HG02870 (cell line): Measurements from ENCODE around the gene CASZ1.

ENCODE experiments used
- ATAC-seq: cut with Tn5 transposase; IDR thresholded peaks from one replicate; pipeline ENCODE4 v1.9.1; 2021; ENCODE audit warnings: mild to moderate bottlenecking, moderate library complexity; ENCODE audit not compliant: unreplicated experiment

CASZ1 gene

DNA sequence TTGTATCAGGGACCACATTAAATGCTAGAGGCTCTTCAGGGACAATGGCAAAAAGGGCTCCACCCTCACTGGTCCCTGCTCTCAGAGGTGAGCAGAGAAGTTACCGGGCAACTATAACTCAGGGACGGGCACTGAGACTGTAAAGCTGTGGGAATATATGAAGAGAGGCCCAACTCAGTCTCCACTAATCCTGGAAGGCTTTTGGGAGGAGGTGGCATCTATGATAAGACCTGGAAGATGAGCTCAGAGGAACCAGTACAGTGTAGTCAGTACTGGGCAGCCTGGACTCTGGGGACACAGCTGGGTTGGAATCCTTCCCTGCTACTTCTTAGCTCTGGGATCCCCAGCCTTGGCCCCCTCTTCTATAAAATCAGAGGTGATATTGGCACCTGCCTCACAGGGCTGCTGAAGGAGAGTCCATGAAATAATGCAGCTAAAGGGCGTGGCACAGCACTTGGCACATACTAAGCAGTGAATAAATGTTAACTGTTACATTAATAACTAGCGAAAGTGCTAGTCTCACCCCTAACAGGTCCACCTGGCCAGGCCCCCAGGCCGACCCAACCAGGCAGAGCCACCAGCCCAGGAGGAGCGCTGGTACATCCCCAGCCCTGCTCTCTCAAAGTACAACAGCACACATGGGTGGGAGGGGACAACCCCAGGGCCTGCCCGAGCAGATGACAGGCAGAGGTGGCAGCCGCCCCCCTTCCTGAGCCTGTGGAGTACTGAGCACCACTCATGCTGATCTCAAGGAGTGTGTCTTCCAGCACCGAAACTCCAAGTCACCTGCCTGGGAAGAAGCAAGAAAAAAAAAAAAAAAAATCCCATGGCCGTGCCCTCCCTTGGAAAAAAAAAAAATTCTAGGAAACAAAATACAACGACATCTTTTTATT lies 62.7 kb downstream of the CASZ1 start:
- ATAC-seq = no peak

DNA sequence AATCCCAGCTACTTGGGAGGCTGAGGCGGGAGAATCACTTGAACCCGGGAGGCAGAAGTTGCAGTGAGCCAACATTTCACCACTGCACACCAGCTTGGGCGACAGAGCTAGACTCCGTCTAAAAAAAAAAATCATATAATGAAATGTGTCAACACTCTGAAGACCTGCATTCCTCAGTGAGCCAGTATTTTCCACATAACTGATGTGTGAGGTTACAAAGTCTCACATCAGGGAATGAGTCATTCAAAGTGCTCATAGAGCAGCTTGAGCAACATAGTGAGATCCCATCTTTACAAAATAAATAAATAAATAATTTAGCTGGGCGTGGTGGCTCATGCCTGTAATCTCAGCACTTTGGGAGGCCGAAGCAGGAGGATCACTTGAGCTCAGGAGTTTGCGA lies 65.5 kb downstream of the CASZ1 start:
- no peak for ATAC-seq

DNA sequence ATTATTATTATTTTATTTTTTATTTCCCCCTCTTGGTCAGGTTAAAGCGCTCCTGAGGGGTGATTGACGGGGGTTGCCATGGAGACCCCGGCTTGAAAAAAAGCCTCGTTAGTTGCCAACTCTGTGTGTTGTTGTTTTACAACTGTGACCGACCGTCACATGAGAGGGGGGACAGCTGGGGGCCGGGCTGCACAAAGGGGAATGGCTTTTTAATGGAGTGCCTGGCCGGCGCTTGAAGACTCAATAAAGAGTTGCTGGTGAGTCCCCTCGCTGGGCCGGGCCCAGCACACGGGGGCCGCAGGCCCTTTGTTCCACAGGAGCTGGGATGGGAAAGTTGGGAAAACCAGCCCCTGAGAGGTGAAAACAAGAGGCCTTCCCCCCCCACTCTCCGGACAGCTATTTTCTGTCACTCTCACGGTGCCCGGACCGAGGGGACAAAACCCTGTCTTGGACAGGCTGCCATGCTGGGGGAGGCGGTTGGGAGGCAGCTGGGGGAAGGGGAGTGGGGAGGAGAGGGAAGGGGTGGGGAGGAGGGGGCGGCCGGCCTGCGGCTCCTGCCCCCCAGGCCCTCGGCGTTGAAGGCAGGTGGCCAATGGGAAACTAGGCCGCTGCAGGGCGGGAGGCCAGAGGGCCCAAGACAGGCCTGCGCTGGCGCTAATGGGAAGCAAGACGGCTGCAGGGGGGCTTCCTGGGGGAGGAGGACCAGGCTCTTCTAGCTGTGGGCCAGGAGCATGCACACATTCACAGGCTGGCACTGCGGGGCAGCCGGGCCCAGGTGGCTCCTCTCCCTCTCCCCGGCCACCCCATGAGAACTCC lies 67.6 kb downstream of the CASZ1 start:
- no peak for ATAC-seq

DNA sequence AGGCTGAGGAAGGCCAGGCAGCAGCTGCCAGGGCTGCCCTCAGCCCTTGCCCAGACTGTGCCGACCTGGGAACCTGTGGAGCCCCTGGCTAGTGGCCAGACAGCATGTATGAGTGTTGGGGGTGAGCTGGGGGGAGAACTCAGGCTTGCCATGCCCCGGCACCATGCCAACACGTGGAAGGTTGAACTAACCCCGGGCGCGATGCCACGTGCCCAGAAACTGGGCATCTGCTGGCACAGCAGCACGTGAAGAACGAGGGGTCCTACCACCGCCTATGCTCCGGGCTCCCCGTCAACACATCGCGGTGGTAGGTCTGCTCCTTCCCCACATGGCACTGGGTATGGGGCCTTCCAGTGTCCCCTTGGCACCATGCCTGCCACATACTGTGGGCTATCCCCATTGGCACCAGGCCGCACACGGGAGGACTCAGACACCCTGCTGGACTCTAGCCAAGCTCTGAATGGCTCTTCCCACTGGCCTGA lies 68.7 kb downstream of the CASZ1 start:
- no peak for ATAC-seq

DNA sequence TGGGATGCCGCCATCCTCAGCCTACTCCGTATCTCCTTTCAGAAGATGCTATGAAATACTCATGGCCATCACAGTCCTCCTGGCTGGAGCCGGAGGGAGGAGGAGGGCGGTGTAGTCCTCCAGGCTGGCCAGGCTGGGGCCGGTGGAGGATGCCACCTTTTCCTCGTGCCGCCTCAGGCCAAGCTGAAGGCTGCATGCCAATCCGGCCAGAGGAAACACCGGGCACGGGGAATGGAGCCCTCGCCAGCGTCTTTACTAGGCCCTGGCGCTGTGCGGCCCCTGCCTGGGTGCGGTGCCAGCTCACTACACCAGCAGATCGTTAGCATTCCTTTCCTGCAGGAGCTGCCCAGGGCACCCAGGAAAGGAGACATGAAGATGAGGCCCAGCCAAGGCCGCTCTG lies 70.1 kb downstream of the CASZ1 start:
- no peak for ATAC-seq

DNA sequence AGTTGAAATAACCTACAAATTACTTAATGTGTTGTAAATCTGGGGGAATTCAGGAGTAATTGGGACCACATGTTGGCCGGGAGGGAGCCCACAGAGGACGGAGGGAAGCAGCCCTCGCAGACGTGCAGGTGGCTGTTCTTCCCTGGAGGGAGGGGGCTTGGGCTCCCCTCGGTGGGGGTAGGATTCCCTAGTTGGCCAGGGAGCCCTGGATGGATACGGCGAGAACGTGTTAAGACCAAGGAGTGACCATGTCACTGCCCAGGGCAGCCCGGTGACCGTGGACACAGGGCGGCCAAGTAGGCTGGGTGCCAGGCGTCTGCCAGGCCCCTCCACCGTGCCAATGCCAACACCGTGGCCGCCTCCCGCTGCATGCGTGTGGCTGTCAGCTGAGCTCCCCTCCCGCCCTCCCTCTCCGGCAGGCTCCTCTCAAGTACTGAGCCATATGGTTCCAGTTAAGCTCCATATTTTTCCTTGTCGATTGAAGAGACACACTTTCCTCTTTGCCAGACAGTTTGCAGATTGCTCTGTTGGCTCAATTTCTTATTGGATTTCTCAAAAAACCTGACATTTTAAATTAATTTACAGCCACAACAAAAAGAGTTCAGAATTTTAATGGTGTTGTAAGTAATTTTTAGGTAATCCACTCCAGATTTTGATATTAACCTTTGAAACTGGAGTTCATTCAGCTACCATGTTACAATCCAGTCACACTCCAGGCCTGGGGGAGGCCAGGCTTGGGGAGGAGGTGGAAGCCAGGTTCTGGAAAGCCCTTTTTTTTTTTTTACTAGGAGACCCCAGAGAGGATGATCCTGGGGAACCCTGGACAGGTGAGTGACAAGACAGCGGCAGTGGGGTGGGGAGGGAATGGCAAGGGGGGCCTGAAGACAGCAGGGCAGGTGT lies 71.2 kb downstream of the CASZ1 start:
- no peak for ATAC-seq

DNA sequence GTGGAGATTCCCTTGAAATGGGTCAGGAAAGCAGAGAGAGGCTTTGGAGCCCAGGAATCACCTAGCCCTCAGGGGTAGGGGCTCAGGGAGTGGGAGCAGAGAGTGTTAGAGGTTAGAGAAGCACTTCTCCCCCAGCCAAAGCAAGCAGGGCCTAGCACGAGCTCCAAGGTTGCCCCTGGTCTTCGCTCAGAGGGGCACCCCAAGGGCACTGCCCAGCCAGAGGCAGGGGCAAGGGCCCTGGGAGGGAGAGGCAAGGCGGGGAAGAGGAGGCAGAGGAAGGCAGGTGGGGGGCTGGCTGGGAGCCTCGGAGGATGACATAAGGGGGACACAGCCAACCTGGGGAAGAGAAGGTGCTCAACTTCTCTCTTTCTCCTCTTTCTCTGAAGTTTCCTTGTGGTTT lies 71.9 kb downstream of the CASZ1 start:
- ATAC-seq = no peak

DNA sequence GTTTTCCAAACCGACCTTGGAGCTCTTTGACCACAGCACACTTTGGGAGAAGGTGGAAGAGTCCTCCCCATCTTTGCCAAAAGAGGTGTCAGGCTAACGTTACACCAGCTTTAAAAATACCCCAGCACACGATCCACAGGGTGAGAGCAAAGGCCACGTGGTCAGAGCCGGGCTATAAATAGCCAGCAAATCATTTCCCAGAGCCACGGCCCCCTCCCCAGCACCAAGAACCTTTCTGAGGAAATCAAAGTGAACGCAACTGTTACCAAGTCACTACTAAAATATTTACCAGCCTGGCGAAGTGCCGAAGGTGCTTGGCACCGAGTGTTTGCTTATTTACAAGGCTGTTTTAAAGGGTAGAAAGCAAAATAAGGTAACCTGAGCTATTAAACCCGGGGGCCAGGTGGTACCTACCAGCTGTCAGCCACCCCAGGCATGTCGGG lies 72.4 kb downstream of the CASZ1 start:
- ATAC-seq = no peak

DNA sequence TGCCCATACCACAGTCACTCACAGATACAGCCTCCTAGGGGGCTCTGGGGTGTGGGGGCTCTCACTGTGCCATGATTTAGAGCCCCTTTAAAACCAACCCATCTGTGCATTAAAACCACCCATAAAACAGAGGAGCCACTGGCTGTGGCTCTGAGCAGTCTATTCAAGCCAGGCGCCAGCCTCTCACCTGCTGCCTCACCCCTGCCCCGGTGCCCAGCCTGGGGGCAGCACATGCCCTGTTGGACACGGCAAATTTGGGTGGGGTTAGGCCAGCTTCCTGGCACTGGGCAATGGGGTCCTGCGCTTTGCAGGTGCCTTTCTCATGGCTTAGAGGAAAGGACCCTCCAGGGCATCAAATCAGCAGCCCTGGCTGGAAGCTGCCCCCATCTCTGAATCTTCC lies 73.1 kb downstream of the CASZ1 start:
- no peak for ATAC-seq

DNA sequence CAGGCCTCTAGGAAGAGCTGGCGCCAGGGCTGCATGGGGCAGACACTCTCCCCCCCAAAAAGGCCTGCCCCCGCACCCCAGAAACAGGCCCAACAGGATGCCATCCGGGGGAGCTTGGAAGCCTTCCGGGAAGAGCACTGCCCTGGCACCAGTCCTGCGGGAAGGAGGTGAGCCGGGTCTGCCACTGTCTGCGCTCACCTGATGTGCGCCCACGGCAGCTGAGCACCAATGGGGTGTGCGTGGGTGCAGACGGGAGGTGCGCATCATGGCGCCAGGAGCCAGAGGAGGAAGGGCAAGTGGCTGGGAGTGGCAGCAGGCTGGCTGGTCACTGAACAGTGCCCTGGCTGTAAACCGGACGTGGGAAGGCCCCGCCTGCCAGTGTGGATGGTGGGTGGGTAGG lies 73.6 kb downstream of the CASZ1 start:
- no peak for ATAC-seq

DNA sequence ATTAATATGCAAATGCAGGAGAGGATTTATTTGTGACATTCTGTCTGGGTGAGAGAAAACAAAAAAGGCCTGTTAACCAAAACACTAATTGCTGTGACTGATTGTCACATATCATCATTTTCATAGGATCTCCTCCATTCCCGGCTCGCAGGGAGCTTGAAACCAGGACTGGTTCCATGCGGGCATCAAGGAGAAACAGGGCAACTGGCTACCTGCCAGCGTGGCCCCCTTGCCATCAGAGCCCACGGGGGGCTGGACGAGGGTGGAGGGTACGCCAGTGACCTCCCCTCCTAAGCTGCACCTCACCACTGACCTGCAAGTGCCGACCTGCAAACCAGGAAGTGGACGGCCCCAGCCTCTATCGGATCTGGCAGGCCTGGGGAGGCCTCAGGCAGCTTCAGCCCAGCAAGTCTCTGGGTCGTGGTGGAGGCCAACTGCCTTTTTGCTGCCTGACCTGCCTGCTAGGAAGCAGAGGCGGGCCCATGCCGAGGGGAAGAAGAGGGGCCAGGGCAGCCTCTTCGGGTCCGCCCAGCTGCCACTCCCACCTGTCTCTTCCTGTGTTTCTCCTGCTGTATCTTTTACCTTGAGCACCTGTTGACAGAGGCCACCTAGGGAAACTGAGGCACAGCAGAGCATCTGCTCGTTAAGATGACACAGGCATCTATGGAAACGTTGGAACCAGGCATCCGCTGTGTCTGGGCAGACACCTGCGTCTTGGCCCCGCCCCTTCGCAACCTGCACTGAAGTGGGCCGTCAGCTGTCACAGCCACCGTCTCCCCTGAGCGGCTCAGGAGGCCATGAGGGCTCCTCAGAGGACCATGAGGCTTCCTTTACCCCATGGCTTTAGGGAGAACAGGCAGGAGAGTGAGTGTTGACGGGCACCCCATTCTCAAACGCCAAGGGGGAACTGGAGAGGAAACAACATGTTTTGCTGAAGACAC lies 74.8 kb downstream of the CASZ1 start:
- no peak for ATAC-seq

DNA sequence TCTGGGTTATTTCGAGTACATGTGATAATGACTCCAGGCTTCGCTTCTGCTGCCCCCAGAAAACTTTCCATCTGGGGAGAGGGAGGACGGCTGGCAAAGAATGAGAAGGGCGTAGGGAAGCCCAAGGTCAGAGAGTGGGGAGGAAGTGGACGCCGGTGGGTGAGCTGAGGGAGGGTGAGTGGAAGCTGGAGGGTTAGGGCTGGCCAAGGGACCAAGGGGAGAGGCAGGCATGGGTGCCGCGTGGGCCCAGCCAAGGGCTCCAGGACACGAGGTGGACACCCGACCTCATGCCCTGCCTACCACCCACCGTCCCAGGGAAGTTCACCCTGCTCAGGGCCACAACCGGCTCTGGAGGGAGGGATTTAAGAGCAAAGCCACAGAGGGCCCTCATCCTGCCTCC lies 75.8 kb downstream of the CASZ1 start:
- ATAC-seq = no peak

DNA sequence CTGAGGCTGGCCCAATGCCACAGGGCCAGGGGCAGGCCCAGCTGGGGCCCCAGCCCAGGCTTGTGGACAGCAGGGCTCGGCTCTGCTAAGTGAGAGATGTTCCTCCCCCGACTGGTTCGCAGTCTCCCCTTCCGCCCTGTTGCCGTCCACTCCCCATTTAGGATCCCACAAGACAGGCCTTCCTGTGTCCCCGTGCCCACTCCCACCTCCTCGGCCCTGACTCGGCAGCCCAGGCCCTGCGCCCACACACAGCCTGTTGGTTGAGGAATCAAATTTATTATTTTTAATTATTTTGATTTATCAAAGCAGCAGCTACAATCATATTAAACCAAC lies 78.4 kb downstream of the CASZ1 start:
- no peak for ATAC-seq

DNA sequence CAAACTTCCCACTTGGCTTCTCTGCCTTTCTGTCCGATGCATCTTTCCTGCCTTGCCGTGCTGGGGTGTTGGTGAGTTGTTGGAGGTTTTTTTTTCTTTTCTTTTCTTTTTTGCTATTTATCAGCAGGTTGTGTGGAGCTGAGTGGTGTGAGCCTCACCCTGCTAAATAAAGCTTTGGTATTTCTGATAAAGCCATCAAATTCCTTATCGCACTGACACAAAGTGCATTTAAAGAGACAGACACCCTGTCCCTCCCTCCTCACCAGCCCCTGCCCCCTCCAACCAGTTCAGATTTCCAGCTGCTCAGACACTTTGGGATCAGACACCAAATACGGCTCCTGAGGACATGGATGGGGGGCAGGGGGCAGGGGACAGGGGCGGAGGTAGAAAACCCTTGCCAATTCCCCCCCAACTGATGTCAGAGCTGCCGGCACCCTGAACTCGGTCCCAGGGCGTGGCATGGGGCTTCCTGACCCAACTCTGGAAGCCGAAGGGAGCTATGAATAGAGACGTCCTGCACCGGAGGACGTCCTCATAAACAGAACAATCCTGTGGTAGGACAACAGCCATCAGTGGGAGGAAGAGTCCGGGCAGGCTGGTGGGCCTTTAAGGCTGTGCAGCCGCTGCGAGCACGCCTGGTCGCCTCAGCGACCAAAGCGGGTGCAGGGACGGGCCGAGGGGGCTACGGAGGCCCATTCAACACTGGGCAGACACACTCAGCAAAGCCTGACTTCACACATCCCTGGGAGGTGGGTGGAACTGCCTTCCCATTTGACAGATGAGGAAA lies 79.0 kb downstream of the CASZ1 start:
- no peak for ATAC-seq

DNA sequence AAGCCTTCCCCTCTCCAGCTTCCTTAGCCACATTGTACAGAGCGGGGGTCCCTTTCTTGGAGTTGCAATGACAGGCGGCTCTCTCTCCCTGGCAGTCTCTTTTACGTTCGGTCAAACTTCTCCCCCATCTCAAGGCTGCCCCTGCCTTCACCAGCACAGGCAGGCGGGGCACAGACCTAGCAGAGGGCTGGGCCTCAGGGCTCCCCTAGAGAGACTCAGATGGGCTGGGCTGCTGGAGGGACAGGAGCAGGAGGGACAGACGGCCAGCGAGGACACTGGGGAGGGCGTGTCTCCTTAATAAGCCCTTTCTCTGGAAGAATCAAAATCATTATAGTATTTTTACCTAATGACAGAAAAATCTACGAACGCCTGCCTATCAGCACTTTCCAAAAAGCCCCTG lies 79.6 kb downstream of the CASZ1 start:
- ATAC-seq = no peak

DNA sequence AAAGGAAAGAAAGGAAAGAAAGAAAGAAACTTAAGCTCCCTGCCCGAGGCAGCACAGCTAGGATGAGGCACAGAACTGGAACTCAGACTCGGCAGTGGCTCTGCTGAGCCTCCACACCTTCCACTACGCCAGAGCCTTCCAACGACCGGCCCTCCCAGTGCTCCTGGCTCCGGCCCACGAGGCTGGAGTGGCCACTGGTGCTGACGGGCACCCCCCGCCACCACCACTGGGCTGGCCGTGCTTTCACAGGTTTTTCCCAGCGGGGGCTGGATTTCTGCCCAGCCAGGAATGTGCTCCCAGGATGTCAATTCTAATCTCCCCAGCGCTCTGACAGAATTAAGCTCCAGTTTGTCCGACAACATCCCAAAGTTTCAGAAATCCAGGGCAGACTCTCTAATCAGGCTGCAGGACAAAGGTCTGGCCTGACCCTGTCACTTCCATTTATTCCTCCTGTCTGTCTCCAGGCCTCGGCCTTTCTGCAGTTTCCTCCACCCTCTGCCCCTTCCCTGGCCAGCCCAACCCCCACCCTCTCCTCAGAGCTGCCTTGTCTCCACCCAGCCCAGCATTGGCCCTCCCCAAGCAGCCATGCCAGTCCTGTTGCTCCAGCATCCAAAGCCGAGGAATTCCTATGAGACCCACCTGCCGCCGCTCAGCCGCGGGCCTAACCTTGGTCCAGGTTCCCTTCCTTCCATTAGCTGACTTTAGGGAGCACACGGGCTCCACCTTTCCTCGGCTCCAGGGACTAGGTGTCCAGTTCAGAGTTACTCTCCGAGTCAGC lies 81.9 kb downstream of the CASZ1 start:
- no peak for ATAC-seq

DNA sequence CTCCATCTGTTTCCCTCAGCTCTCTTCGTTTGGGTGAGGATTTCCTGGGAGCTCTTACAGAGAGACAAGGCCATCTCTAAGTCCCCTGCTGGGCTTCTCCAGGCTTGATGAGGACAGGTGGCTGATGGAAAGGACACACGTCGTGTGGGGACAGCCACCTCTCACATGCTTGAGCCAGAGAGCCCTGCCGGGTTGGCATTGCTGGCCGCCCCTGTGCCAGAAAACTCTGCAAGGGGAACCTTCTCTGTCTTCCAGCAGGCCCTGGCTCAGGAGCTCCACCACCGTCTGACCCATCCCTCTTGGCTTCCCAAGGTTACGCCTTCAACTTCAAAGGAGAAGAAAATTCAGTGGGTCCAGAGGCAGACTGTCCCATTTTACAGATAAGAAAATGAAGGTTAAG lies 82.8 kb downstream of the CASZ1 start:
- no peak for ATAC-seq

DNA sequence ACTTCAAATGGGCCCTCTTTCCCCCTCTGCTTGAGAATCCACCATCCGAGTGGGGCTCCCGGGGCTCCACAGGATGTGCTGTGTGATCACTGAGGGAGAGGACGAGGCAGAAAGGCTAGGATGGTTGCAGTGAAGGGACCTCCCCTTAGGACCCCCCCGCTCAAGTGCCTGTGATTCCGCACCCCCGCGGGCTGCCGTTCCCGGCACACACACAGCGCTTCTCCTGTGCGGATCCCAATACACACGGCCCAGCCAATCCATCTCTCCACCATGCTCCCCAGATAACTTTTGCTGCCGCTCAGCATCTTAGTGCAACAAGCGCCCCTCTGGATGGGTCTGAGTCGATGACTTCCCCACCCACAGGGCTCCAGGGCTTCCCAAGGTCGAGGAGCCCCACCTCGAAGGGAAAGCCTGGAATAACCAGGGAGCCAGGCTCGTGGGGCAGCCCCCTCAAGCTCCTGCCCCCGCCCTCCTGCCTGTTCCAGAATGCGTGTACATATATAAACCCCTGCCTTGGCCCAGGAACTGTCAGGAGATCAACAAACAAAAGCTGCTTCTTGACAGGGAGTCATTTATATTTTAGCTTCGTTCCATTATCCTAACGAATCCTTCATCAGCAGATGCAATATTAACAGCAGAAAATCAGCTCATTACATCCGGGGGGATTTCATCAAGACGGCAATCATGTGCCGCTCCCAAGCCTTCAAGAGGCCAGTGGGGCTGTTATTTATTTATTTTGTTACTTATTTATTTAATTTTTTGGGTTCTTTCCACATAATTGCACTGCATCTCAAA lies 83.7 kb downstream of the CASZ1 start:
- ATAC-seq = no peak
